Progenitor cell of endocrine pancreas (in vitro differentiated cells): Measurements from ENCODE around the gene RASA1. TPM values are rescaled to one million over a fixed set of nuclear protein-coding genes. Genes with fewer than 3 reads are reported as not detected.
"Not testable (repeated sequence)": the region's sequence is repeated elsewhere in the genome, so short reads cannot be mapped to it uniquely, and the experiment has no call there.

ENCODE experiments used
- DNase-seq: peaks from one replicate; pipeline ENCODE4 v3.0.0; 2021; ENCODE audit warnings: low spot score; ENCODE audit not compliant: unreplicated experiment
- H3K27ac Mint-ChIP-seq: 2 replicates; pipeline ENCODE4 v1.8.0; 2021; ENCODE audit warnings: mild to moderate bottlenecking, moderate library complexity, mixed read lengths
- H3K27me3 Mint-ChIP-seq: 2 replicates; pipeline ENCODE4 v1.8.0; 2021; ENCODE audit warnings: mixed read lengths
- H3K36me3 Mint-ChIP-seq: 2 replicates; pipeline ENCODE4 v1.8.0; 2022; ENCODE audit warnings: mixed read lengths; ENCODE audit not compliant: insufficient read depth
- H3K4me1 Mint-ChIP-seq: 2 replicates; pipeline ENCODE4 v1.8.0; 2021; ENCODE audit warnings: low read depth, mixed read lengths
- H3K4me3 Mint-ChIP-seq: 2 replicates; pipeline ENCODE4 v1.8.0; 2021; ENCODE audit warnings: low read depth, mild to moderate bottlenecking, moderate library complexity, mixed read lengths
- H3K9me3 Mint-ChIP-seq: 2 replicates; pipeline ENCODE4 v1.8.0; 2021; ENCODE audit warnings: low read depth, mixed read lengths
- CTCF ChIP-seq: fragments of 200-600 bp; sonication (generic); IDR thresholded peaks from one replicate; pipeline ENCODE4 v1.5.0; 2021; ENCODE audit warnings: antibody characterized with exemption, mild to moderate bottlenecking; ENCODE audit not compliant: unreplicated experiment
- total RNA-seq: library from RNA; stranded (reverse); gene quantifications from 2 replicates; pipeline ENCODE4 v1.2.1, GENCODE V29; 2021

The RASA1 gene
- total RNA-seq, 1 donor from 2014 or later, result 42.6 TPM

- peaks cover 24% of the 10 kb centered on the region for H3K36me3 Mint-ChIP-seq
- no peak for TF ChIP-seq CTCF
- no peak for DNase-seq
- H3K27ac Mint-ChIP-seq, result peak overlapping the region; percentile 41
- H3K4me3 Mint-ChIP-seq, result no peak overlapping the region
- H3K4me1 Mint-ChIP-seq, result peaks cover 25% of the 10 kb centered on the region
- H3K27me3 Mint-ChIP-seq, result no peaks in the 10 kb centered on the region
- H3K9me3 Mint-ChIP-seq, result peaks cover 3% of the 10 kb centered on the region
Measured at GRCh38 chr5:87278590-87279100, 11.0 kb downstream of the RASA1 start.

- peaks cover 3% of the 10 kb centered on the region for H3K9me3 Mint-ChIP-seq
- peaks cover 30% of the 10 kb centered on the region for H3K36me3 Mint-ChIP-seq
- H3K4me1 Mint-ChIP-seq, result peaks cover 10% of the 10 kb centered on the region
- no peak for DNase-seq
- no peaks in the 10 kb centered on the region for H3K27me3 Mint-ChIP-seq
- peak overlapping the region; percentile 82 for H3K27ac Mint-ChIP-seq
- TF ChIP-seq CTCF, result no peak
- no peak overlapping the region for H3K4me3 Mint-ChIP-seq
Measured at GRCh38 chr5:87282269-87282668, 14.6 kb downstream of the RASA1 start.

- H3K4me3 Mint-ChIP-seq, H3K4me1 Mint-ChIP-seq, DNase-seq, H3K27ac Mint-ChIP-seq, H3K27me3 Mint-ChIP-seq: not testable (repeated sequence)
- Mint-ChIP-seq H3K36me3 (peaks cover 37% of the 10 kb centered on the region), H3K9me3 (peaks cover 28% of the 10 kb centered on the region)
Measured at GRCh38 chr5:87287266-87287665, 19.6 kb downstream of the RASA1 start.

- Mint-ChIP-seq H3K36me3 (peaks cover 6% of the 10 kb centered on the region), H3K4me3 (no peak overlapping the region), H3K27ac (no peak overlapping the region), H3K27me3 (no peaks in the 10 kb centered on the region), H3K9me3 (peaks cover 11% of the 10 kb centered on the region), H3K4me1 (peaks cover 14% of the 10 kb centered on the region)
- TF ChIP-seq CTCF, result no peak
- no peak for DNase-seq
Measured at GRCh38 chr5:87298692-87299362, 31.1 kb downstream of the RASA1 start.

GRCh38 chr5:87300176-87300575 lies 32.5 kb downstream of the RASA1 start:
- H3K4me1 Mint-ChIP-seq, result peaks cover 9% of the 10 kb centered on the region
- no peak overlapping the region for H3K4me3 Mint-ChIP-seq

More at GRCh38 chr5:87300176-87300575, 32.5 kb downstream of the RASA1 start:
- TF ChIP-seq CTCF, result no peak
- DNase-seq, result no peak
- peaks cover 9% of the 10 kb centered on the region for H3K36me3 Mint-ChIP-seq
- H3K27ac Mint-ChIP-seq, result no peak overlapping the region
- no peaks in the 10 kb centered on the region for H3K9me3 Mint-ChIP-seq
- H3K27me3 Mint-ChIP-seq, result no peaks in the 10 kb centered on the region
